ENCODE results near the gene ITFG2.
A peak's percentile ranks its signal among the peaks of the same experiment; 100 is the strongest.

ITFG2 gene

GRCh38 chr12:2795291-2796186, 16.9 kb upstream of the ITFG2 start:
- peak; percentile 87 for DNase-seq (ENCODE audit: low spot score)

DNA sequence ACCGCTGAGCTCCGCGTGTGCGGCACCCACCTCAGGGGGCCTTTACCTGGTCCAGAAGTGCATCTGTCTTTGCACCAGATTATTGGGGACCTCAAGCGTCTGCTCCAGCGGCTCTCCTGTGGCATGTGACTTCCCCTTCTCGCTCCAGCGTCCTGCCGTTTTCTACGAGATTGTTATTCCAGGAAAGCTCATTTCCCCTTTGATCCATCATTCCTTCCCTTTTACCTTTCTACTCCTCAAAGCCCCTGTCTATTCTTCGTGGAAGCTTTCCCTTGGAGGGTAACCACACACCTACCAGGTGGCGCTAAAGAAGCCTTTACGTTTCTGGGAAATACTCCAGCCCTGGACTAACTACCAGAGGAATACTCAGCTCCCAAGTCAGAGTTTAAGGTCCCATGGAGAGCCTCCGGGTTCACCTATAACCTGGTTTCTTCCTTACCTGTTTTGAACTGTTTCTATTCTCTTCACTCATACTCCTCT, 16.2 kb upstream of the ITFG2 start:
- no peak for DNase-seq (ENCODE audit: low spot score)

- DNase-seq (ENCODE audit: low spot score): no peak
Measured at GRCh38 chr12:2797721-2798418, 14.6 kb upstream of the ITFG2 start.

- no peak for DNase-seq (ENCODE audit: low spot score)
Measured at GRCh38 chr12:2800046-2800570, 12.4 kb upstream of the ITFG2 start.

DNA sequence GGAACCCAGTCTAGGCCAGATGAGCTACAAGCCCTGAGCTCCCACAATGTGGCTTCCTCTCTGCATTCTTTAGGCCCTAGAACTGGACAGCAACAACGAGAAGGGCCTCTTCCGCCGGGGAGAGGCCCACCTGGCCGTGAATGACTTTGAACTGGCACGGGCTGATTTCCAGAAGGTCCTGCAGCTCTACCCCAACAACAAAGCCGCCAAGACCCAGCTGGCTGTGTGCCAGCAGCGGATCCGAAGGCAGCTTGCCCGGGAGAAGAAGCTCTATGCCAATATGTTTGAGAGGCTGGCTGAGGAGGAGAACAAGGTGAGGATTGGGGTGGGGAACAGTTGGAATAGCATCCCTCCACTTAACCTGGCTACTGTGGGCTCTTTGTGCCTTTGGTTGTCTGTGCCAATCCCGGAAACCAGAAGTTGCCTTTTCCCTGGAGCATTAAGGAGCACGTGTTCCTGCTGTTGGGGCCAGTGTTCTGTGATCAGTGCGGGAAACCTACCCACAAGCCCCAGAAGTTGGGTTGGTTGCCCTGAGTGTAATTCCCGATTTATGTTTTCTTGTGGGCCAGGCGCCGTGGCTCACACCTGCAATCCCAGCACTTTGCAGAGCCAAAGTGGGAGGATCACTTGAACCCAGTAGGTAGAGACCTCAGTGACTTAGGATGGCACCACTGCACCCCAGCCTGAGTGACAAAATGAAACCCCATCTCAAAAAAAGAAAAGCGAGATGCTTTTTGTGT, 11.3 kb upstream of the ITFG2 start:
- DNase-seq (ENCODE audit: low spot score): no peak

- DNase-seq (ENCODE audit: low spot score): no peak
Measured at GRCh38 chr12:2803635-2804392, 8.7 kb upstream of the ITFG2 start.

DNA sequence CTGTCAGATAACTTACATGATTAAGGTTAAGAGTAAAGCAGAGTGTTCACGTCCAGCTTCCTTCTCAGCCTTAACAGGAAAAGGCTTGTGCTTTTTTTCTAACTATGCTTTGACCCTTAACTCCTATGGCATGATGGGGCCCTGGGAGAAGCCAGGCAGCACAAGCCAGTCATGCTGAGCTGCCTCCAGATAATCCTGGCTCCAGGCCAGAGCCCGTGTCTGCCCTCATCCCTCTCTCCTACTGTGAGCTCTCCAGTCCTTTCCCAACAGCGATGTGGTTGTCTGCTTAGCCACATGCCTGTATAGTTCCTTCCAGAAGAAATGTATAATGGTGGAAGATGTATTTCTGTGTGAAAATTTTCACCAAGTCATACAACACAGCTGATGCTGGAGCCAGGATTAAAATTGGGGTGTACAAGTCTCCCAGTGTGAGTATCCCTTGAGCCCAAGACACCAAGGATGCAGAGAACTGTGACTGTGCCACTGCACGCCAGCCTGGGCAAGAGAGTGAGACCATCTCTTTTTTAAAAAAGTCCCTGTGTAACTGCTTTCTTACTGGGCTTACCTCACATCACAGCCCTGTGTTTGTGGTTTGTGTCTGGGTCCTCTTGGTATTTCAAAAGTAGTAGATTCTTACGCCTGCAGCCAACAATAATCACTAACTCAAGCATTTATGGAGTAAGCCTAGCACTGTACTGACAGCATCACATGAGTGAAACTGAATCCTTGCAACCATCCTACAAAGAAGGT, 7.9 kb upstream of the ITFG2 start:
- DNase-seq (ENCODE audit: low spot score): no peak

- no peak for DNase-seq (ENCODE audit: low spot score)
Measured at GRCh38 chr12:2805143-2805520, 7.3 kb upstream of the ITFG2 start.

DNA sequence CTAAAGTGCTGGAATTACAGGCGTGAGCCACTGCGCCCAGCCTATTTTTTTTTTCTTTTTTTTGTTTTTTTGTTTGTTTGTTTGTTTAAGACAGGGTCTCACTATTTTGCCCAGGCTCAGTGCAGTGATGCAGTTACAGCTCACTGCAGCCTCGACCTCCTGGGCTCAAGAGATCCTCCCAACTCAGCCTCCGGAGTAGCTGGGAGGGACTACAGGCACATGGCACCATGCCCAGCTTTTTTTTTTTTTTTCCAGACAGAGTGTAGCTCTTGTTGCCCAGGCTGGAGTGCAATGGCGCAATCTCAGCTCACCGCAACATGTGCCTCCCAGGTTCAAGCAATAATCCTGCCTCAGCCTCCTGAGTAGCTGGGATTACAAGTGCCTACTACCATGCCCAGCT, 5.8 kb upstream of the ITFG2 start:
- no peak for DNase-seq (ENCODE audit: low spot score)

DNA sequence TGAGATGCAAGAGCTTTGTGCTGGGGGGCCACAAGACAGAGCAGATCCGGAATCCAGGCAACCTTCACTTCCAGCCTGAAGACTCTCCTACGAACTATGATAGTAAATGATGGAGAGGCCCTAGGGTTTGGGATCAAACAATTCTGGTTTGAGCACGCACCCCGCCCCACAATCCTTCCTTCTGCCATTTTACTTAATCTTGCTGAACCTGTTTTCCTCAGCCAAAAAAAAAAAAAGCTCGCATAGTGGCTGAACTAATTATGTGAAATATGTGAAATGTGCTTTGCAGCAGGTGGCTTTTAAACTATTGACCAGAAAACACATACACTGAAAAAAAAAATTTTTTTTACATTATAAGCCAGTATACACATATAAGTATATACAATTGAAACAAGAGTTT, 667 bp upstream of the ITFG2 start:
- no peak for DNase-seq (ENCODE audit: low spot score)

DNA sequence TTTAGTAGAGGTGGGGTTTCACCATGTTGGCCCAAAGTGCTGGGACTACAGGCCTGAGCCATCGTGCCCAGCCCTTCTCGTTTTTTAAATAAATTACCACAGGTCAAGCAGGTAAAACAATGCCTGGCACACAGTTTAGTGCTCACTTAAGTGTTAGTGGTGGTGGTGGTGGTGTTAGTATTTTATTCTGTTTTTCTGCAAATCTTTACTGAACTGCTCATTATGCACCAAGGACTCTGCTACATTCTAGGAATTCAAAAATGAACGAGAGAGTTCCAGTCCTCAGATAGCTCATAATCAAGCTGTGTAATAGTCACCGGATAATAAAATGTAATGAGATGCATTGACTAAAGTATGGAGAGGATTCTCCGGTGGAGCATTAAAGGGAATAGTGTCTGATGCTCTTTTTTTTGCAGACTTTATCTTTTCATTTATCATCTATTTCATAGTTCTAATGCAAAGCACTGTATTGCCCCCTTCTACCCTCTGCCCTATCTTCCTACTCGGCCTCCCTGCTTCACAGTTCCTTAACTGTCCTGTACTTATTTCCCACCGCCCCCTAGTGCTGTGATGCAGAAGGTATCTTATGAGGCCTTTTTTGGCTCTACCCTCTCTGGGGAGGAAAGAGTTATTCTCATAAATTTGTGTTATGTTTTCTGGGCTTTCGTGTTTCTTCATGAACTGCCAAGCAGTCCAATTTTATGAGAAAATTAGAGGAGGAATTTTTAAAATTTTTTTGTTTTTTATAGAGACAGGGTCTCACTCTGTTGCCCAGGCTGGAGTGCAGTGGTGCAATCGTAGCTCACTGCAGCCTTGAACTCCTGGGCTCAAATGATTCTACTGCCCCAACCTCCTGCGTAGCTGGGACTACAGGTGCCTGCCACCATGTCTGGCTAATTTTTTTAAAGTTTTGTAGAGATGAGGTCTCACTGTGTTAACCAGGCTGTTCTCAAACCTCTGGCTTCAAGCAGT, 1.0 kb downstream of the ITFG2 start:
- DNase-seq (ENCODE audit: low spot score): peak; percentile 43

DNA sequence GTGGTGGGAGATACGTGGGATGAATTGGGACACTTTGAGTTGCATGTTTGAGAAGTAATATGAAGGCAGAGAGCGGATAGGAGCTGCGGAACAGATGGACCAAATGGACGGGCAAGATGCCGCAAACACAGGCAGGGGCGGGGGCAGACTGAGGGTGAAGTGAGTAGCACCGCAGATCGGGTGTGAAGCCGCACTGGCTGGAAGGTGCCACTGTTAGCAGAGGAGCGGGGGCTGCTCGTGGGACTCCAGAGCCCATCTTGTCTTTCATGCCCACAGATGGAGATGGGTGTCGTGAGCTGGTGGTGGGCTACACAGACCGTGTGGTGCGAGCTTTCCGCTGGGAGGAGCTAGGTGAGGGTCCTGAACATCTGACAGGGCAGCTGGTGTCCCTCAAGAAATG, 7.3 kb downstream of the ITFG2 start:
- no peak for DNase-seq (ENCODE audit: low spot score)

DNA sequence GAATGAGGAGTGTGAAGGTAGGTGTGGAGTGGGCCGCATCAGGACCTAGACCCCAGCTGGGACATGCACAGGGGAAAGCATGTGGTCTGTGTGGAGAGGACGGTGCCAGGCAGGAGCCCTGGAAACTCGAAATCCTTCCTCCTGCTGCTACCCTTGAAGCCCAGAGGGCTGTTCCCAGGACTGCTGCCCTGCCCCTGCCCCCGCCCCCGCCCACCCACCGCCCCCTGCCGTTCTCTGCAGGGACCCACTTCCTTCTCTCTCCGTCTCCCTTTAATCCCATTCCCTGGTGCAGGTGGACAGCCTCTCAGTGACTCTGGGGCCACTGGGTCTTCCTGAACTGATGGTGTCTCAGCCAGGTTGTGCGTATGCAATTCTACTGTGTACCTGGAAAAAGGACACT, 8.0 kb downstream of the ITFG2 start:
- no peak for DNase-seq (ENCODE audit: low spot score)

- DNase-seq (ENCODE audit: low spot score): no peak
Measured at GRCh38 chr12:2823483-2823882, 11.0 kb downstream of the ITFG2 start.

DNA sequence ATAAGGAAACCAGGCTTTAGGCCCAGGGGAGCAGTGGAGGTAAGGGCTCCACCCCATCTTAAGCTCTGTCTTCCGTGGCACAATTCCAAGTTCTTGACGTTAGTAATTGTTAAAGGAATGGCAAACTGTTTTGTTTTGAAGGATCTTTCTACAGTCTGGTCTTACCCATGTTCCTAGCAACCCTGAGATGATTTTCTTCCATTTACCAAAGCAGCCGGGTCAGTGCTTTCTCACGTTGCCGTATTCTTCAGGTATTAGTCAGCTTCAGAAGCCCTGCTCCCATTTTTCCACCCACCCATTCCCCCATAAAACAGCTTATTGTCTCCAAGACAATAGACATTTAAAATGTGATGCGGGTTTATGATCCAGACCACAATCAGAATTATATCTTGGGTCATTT, 12.1 kb downstream of the ITFG2 start:
- no peak for DNase-seq (ENCODE audit: low spot score)

GRCh38 chr12:2825132-2825531, 12.7 kb downstream of the ITFG2 start:
- peak; percentile 24 for DNase-seq (ENCODE audit: low spot score)

DNA sequence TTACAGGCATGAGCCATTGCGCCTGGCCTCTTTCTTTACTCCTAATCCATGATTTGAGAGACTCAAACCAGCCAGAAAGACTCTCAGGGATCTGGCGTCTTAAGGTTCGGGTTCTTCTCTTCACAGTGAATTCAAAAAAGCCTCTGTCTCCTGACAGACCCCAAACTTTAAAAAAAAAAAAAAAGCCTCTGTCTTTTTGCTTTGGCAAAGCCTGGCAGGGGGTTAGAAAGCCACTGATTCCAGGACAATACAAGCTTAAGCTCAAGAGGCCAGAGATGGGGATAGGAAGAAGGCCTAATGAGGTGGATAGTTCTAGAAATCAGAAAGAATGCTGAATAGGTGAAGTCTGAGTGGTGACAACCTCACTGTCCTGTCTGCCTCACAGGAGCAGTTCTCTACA, 13.6 kb downstream of the ITFG2 start:
- no peak for DNase-seq (ENCODE audit: low spot score)

- no peak for DNase-seq (ENCODE audit: low spot score)
Measured at GRCh38 chr12:2826721-2827515, 14.4 kb downstream of the ITFG2 start.

DNA sequence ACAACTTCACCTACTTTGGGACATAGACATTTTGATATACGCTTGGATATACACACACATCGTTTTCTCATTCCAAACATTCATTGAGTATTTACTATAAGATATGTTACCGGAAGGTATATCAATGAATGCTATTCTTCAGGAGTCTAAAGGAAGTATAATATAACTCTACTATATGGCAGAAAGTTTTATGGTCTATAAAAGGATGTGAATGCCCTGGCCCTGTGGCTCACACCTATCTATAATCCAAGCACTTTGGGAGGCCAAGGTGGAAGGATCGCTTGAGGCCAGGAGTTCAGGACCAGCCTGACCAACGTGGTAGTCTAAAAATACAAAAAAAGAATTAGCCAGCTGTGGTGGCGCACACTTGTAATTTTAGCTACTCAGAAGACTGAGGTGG, 16.8 kb downstream of the ITFG2 start:
- no peak for DNase-seq (ENCODE audit: low spot score)

Data from putamen (tissue), 1 donor.